Germinal center (tissue), 1 donor: ENCODE measurements around the gene SPRR5.

Experiments
- DNase-seq: peaks from one replicate; pipeline ENCODE4 v3.0.0; 2012; ENCODE audit warnings: mixed read lengths, low spot score

The SPRR5 gene

GRCh38 chr1:152946651-152947256 is at the start of gene SPRR5:
SPRR5 (plus strand) TSS chr1:152947206; CDS start chr1:152948555, 1,349 bp downstream.
- no peak for DNase-seq

- no peak for DNase-seq
These were observed 48.0 kb upstream of the SPRR5 start for GRCh38 chr1:152899027-152899426.

GRCh38 chr1:152899883-152900282 is 47.1 kb upstream of the SPRR5 start:
- DNase-seq, result no peak

- no peak for DNase-seq
These were observed 45.4 kb upstream of the SPRR5 start for GRCh38 chr1:152901631-152902030.

- DNase-seq, result no peak
These were observed 44.4 kb upstream of the SPRR5 start for GRCh38 chr1:152902636-152903035.

GRCh38 chr1:152904688-152905440 is 42.1 kb upstream of the SPRR5 start:
- no peak for DNase-seq

GRCh38 chr1:152906023-152906565 is 40.9 kb upstream of the SPRR5 start:
- no peak for DNase-seq

GRCh38 chr1:152907686-152908601 is 39.1 kb upstream of the SPRR5 start, which contains the start of gene IVL:
IVL (plus strand) TSS chr1:152908546; CDS start chr1:152909798, 1,252 bp downstream.
- no peak for DNase-seq

- no peak for DNase-seq
These were observed 37.8 kb upstream of the SPRR5 start for GRCh38 chr1:152909206-152909605.

- no peak for DNase-seq
These were observed 34.5 kb upstream of the SPRR5 start for GRCh38 chr1:152912471-152912870.

GRCh38 chr1:152912900-152913299 is 34.1 kb upstream of the SPRR5 start:
- DNase-seq, result no peak

- no peak for DNase-seq
These were observed 29.2 kb upstream of the SPRR5 start for GRCh38 chr1:152917794-152918193.

- DNase-seq, result no peak
These were observed 27.9 kb upstream of the SPRR5 start for GRCh38 chr1:152919071-152919470.

GRCh38 chr1:152924191-152924590 is 22.8 kb upstream of the SPRR5 start:
- DNase-seq, result no peak

GRCh38 chr1:152926091-152926490 is 20.9 kb upstream of the SPRR5 start:
- DNase-seq, result no peak

GRCh38 chr1:152928671-152929070 is 18.3 kb upstream of the SPRR5 start:
- DNase-seq, result no peak

- no peak for DNase-seq
These were observed 14.7 kb upstream of the SPRR5 start for GRCh38 chr1:152932170-152932811.

GRCh38 chr1:152933196-152933595 is 13.8 kb upstream of the SPRR5 start:
- DNase-seq, result no peak

GRCh38 chr1:152940614-152941013 is 6.4 kb upstream of the SPRR5 start:
- DNase-seq, result no peak

GRCh38 chr1:152941037-152941711 is 5.8 kb upstream of the SPRR5 start:
- DNase-seq, result no peak

GRCh38 chr1:152942161-152942560 is 4.8 kb upstream of the SPRR5 start:
- no peak for DNase-seq
